ENCODE measurements around the gene LPCAT1.
"Not testable (repeated sequence)": the region's sequence is repeated elsewhere in the genome, so short reads cannot be mapped to it uniquely, and the experiment has no call there.

LPCAT1 gene

GRCh38 chr5:1476181-1476966, 47.4 kb downstream of the LPCAT1 start:
- Histone ChIP-seq H3K36me3 (ENCODE audit: insufficient read depth, low read length) (peaks cover 35% of the 10 kb centered on the region), H3K9ac (ENCODE audit: low read depth, low read length) (no peak overlapping the region)

GRCh38 chr5:1475544-1475900, 48.2 kb downstream of the LPCAT1 start:
- H3K36me3 ChIP-seq (ENCODE audit: insufficient read depth, low read length): peaks cover 35% of the 10 kb centered on the region
- not testable (repeated sequence) for H3K9me3 ChIP-seq (ENCODE audit: control insufficient read depth, insufficient read depth, low read length); H3K4me1 ChIP-seq (ENCODE audit: insufficient read depth, low read length); H3K9ac ChIP-seq (ENCODE audit: low read depth, low read length)

More at GRCh38 chr5:1476181-1476966, 47.4 kb downstream of the LPCAT1 start:
- H3K9me3 ChIP-seq (ENCODE audit: control insufficient read depth, insufficient read depth, low read length): no peaks in the 10 kb centered on the region
- no peaks in the 10 kb centered on the region for H3K4me1 ChIP-seq (ENCODE audit: insufficient read depth, low read length)

GRCh38 chr5:1474866-1475543, 48.8 kb downstream of the LPCAT1 start:
- Histone ChIP-seq H3K36me3 (ENCODE audit: insufficient read depth, low read length) (peaks cover 36% of the 10 kb centered on the region), H3K4me1 (ENCODE audit: insufficient read depth, low read length) (no peaks in the 10 kb centered on the region), H3K9me3 (ENCODE audit: control insufficient read depth, insufficient read depth, low read length) (no peaks in the 10 kb centered on the region), H3K9ac (ENCODE audit: low read depth, low read length) (no peak overlapping the region)

- Histone ChIP-seq H3K36me3 (ENCODE audit: insufficient read depth, low read length) (peaks cover 37% of the 10 kb centered on the region), H3K9ac (ENCODE audit: low read depth, low read length) (no peak overlapping the region), H3K9me3 (ENCODE audit: control insufficient read depth, insufficient read depth, low read length) (no peaks in the 10 kb centered on the region), H3K4me1 (ENCODE audit: insufficient read depth, low read length) (no peaks in the 10 kb centered on the region)
Measured at GRCh38 chr5:1474183-1474839, 49.4 kb downstream of the LPCAT1 start.

GRCh38 chr5:1473746-1474145, 50.0 kb downstream of the LPCAT1 start:
- peaks cover 31% of the 10 kb centered on the region for H3K36me3 ChIP-seq (ENCODE audit: insufficient read depth, low read length)
- H3K9me3 ChIP-seq (ENCODE audit: control insufficient read depth, insufficient read depth, low read length): no peaks in the 10 kb centered on the region
- no peak overlapping the region for H3K9ac ChIP-seq (ENCODE audit: low read depth, low read length)
- H3K4me1 ChIP-seq (ENCODE audit: insufficient read depth, low read length): no peaks in the 10 kb centered on the region

GRCh38 chr5:1472964-1473628, 50.7 kb downstream of the LPCAT1 start:
- Histone ChIP-seq H3K36me3 (ENCODE audit: insufficient read depth, low read length) (peaks cover 25% of the 10 kb centered on the region), H3K9ac (ENCODE audit: low read depth, low read length) (no peak overlapping the region), H3K9me3 (ENCODE audit: control insufficient read depth, insufficient read depth, low read length) (no peaks in the 10 kb centered on the region), H3K4me1 (ENCODE audit: insufficient read depth, low read length) (no peaks in the 10 kb centered on the region)

GRCh38 chr5:1471997-1472963, 51.5 kb downstream of the LPCAT1 start:
- no peaks in the 10 kb centered on the region for H3K4me1 ChIP-seq (ENCODE audit: insufficient read depth, low read length)
- peaks cover 21% of the 10 kb centered on the region for H3K36me3 ChIP-seq (ENCODE audit: insufficient read depth, low read length)
- no peak overlapping the region for H3K9ac ChIP-seq (ENCODE audit: low read depth, low read length)
- H3K9me3 ChIP-seq (ENCODE audit: control insufficient read depth, insufficient read depth, low read length): no peaks in the 10 kb centered on the region

- H3K36me3 ChIP-seq (ENCODE audit: insufficient read depth, low read length): peaks cover 15% of the 10 kb centered on the region
- no peak overlapping the region for H3K9ac ChIP-seq (ENCODE audit: low read depth, low read length)
- H3K9me3 ChIP-seq (ENCODE audit: control insufficient read depth, insufficient read depth, low read length): no peaks in the 10 kb centered on the region
- H3K4me1 ChIP-seq (ENCODE audit: insufficient read depth, low read length): no peaks in the 10 kb centered on the region
Measured at GRCh38 chr5:1471240-1471853, 52.4 kb downstream of the LPCAT1 start.

- Histone ChIP-seq H3K36me3 (ENCODE audit: insufficient read depth, low read length) (peaks cover 15% of the 10 kb centered on the region), H3K9ac (ENCODE audit: low read depth, low read length) (no peak overlapping the region), H3K9me3 (ENCODE audit: control insufficient read depth, insufficient read depth, low read length) (no peaks in the 10 kb centered on the region), H3K4me1 (ENCODE audit: insufficient read depth, low read length) (no peaks in the 10 kb centered on the region)
Measured at GRCh38 chr5:1470762-1471211, 53.0 kb downstream of the LPCAT1 start.

- Histone ChIP-seq H3K4me1 (ENCODE audit: insufficient read depth, low read length) (no peaks in the 10 kb centered on the region), H3K36me3 (ENCODE audit: insufficient read depth, low read length) (peaks cover 25% of the 10 kb centered on the region), H3K9me3 (ENCODE audit: control insufficient read depth, insufficient read depth, low read length) (no peaks in the 10 kb centered on the region), H3K9ac (ENCODE audit: low read depth, low read length) (no peak overlapping the region)
Measured at GRCh38 chr5:1468629-1469527, 54.9 kb downstream of the LPCAT1 start.

GRCh38 chr5:1468247-1468612, 55.5 kb downstream of the LPCAT1 start:
- Histone ChIP-seq H3K36me3 (ENCODE audit: insufficient read depth, low read length) (peaks cover 20% of the 10 kb centered on the region), H3K9me3 (ENCODE audit: control insufficient read depth, insufficient read depth, low read length) (no peaks in the 10 kb centered on the region), H3K9ac (ENCODE audit: low read depth, low read length) (no peak overlapping the region), H3K4me1 (ENCODE audit: insufficient read depth, low read length) (no peaks in the 10 kb centered on the region)

GRCh38 chr5:1467341-1468246, 56.2 kb downstream of the LPCAT1 start:
- H3K4me1 ChIP-seq (ENCODE audit: insufficient read depth, low read length): no peaks in the 10 kb centered on the region
- no peaks in the 10 kb centered on the region for H3K9me3 ChIP-seq (ENCODE audit: control insufficient read depth, insufficient read depth, low read length)
- peaks cover 21% of the 10 kb centered on the region for H3K36me3 ChIP-seq (ENCODE audit: insufficient read depth, low read length)
- no peak overlapping the region for H3K9ac ChIP-seq (ENCODE audit: low read depth, low read length)
